Activated naive CD4-positive, alpha-beta T cell (primary cell): ENCODE results near the gene TRIM59.

ENCODE experiments used
- DNase-seq, 4 experiments: peaks; one replicate each; lab custom pipeline; 2025; lab: John Stamatoyannopoulos, UW

TRIM59 gene

GRCh38 chr3:160403028-160403545 lies 46.5 kb downstream of the TRIM59 start:
- DNase-seq: no peak

DNA sequence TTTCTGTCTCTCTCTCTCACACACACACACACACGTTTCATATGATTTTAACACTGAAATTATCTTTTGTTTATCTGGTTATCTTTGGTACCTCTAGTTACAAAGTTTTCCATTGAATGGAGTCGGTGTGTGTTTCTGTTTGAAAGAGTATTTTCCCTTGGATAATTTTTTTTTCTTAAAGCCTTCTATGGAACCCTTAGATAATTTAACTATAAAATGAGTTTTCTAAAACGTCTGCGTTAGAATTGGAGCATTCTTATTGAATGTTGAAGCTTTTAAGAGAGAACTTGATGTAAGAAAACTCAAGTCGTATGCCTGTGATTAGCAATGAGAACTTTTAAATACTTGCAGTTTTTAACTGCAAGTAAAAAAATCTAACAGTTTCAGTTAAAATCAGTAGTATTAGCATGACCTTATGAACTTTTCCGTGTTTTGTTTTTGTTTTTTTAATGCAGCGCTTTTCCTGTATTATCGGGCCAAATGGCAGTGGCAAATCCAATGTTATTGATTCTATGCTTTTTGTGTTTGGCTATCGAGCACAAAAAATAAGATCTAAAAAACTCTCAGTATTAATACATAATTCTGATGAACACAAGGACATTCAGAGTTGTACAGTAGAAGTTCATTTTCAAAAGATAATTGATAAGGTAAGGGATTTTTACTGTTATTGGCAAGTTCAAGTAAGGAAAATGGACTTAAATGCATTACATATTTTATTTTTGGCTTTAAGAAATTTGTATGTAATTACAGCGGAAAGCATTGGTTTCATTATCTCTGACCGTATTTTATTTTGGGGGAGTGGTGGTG lies 47.2 kb downstream of the TRIM59 start:
- no peak for DNase-seq

GRCh38 chr3:160401291-160402095 lies 48.1 kb downstream of the TRIM59 start:
- no peak for DNase-seq

DNA sequence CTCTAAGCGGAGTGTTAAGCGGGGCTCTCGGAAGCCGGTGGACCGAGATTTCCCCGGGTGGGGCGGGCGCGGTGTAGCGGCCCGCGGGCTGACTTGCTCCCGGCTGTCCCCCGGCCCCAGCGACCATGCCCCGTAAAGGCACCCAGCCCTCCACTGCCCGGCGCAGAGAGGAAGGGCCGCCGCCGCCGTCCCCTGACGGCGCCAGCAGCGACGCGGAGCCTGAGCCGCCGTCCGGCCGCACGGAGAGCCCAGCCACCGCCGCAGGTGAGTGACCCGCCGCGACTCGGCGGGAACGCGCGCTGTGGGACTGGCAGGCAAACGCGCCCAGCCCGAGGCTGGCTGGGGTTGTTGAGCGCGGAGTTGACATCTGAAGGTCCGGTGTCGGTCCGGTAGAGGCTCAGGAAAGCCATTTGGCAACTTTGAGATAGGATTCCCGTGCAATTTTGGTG lies 48.9 kb downstream of the TRIM59 start:
- DNase-seq: peak in 2 of 4 experiments; percentile 0 to 6

- peak in 2 of 4 experiments; percentile 12 to 26 for DNase-seq
Observed at GRCh38 chr3:160400030-160400701, 49.4 kb downstream of the TRIM59 start.

- peak; percentile 82 to 93 (median 88) for DNase-seq
Observed at GRCh38 chr3:160399125-160400029, 50.2 kb downstream of the TRIM59 start, which contains the start of the genes IFT80 and SMC4. Gene IFT80, minus strand, starts transcription at chr3:160399225. Its CDS starts 14,625 bp downstream, at chr3:160384600. Gene SMC4, plus strand, starts transcription at chr3:160399650. Its CDS starts 1,177 bp downstream, at chr3:160400827.

DNA sequence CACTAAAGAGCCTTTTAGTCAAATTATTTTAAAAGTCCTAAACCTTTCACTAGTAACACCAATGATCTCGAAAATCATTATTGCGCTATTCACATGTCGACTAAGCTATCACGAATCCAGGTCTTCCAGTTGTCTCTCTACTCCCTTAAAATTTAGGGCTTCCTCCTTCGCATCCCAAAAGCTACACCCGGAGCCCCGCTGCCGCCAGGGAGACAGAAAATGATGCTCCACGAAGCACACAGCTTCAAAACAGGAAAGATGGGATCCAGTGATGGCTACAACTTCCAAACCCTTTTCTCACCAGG lies 50.8 kb downstream of the TRIM59 start:
- DNase-seq: no peak

DNA sequence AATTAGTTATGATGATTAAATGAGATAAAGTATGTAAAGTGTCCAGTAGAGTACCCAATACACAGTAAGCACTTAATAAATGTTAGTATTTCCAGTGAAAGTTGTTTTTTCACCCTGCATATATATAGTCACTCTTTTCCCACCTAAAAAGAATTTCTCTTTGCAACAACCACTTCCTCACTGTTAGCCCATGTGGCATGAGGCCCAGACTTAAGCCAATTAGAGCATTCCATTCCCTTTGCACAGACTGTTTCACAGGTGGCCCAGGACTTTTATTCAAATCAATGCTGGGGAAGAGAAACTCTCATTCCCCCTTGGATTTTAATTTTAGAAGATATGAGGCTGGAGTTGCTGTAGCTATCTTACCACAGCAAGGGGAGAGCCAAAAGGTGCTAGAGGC lies 54.3 kb downstream of the TRIM59 start:
- no peak for DNase-seq

DNA sequence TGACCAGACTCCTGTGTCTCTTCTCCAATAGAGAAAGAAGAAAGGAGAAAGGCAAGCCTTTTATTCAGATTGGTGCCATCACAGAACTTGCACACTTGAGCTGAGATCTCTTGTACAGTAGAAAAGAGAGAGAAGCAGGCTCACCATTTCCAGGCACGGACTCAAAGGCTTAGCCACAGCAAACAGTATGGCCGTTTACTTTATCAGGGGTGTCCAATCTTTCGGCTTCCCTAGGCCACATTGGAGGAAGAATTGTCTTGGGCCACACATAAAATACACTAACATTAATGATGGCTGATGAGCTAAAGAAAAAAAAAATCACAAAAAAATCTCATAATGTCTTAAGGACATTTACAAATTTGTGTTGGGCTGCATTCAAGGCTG lies 55.6 kb downstream of the TRIM59 start:
- no peak for DNase-seq

- no peak for DNase-seq
Observed at GRCh38 chr3:160393346-160394008, 56.1 kb downstream of the TRIM59 start.

GRCh38 chr3:160392798-160393197 lies 56.8 kb downstream of the TRIM59 start:
- DNase-seq: no peak

DNA sequence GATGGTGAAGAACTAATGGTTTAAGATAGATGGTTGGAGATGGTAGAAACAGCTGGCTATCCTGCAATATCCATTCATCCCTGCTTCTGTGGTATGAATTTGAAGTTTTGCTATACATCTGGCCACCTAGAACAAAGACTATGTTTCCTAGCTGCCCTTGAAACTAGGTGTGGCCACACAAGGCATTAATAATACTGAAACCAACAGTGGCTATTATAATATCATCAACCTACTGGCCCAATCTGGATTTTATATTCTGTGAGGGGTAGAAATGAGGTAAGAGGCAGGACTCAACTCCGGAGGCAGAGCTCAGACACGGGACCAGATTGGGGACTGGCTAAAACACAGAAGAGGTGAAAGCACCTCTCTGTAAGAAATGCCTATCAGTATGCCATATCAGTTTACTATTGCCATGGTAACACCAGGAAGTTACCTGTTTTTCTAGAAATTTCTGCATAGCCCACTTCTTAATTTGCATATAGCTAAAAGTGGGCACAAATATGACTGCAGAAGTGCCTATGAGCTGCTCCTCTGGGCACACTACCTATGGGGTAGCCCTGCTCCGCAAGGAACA lies 58.9 kb downstream of the TRIM59 start:
- no peak for DNase-seq
